ENCODE results near the gene NME3.
A peak's percentile ranks its signal among the peaks of the same experiment; 100 is the strongest.

Gene NME3

DNA sequence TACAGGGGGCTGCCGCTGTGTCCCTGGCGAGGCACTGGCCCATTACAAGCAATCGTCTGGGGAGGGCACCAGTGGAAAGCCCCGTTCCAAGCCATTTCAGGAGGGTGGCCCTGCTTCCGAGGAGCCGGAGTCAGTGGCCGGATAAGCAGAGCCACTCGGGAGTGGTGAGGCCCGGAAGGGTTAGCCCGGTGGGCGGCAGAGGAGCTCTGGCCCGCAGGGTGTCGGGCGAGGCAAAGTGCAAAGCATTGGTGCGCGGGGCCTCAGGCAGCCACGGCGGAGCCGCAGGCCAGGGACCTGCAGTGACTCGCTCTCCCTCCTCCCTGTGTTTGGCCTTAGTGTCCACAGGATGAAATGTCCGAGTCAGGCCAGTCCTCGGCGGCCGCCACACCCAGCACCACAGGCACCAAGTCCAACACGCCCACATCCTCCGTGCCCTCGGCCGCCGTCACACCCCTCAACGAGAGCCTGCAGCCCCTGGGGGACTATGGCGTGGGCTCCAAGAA lies 24.6 kb downstream of the NME3 start:
- TF ChIP-seq, protein P1, sequence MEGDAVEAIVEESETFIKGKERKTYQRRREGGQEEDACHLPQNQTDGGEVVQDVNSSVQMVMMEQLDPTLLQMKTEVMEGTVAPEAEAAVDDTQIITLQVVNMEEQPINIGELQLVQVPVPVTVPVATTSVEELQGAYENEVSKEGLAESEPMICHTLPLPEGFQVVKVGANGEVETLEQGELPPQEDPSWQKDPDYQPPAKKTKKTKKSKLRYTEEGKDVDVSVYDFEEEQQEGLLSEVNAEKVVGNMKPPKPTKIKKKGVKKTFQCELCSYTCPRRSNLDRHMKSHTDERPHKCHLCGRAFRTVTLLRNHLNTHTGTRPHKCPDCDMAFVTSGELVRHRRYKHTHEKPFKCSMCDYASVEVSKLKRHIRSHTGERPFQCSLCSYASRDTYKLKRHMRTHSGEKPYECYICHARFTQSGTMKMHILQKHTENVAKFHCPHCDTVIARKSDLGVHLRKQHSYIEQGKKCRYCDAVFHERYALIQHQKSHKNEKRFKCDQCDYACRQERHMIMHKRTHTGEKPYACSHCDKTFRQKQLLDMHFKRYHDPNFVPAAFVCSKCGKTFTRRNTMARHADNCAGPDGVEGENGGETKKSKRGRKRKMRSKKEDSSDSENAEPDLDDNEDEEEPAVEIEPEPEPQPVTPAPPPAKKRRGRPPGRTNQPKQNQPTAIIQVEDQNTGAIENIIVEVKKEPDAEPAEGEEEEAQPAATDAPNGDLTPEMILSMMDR (IDR thresholded peaks at IDR 0.05; ENCODE audit: low read length, missing control alignments) = no peak
- H3K4me3 ChIP-seq (replicated peaks; ENCODE audit: low read depth, low read length) = no peak overlapping the region
- DNase-seq (ENCODE audit: low read depth) = no peak

DNA sequence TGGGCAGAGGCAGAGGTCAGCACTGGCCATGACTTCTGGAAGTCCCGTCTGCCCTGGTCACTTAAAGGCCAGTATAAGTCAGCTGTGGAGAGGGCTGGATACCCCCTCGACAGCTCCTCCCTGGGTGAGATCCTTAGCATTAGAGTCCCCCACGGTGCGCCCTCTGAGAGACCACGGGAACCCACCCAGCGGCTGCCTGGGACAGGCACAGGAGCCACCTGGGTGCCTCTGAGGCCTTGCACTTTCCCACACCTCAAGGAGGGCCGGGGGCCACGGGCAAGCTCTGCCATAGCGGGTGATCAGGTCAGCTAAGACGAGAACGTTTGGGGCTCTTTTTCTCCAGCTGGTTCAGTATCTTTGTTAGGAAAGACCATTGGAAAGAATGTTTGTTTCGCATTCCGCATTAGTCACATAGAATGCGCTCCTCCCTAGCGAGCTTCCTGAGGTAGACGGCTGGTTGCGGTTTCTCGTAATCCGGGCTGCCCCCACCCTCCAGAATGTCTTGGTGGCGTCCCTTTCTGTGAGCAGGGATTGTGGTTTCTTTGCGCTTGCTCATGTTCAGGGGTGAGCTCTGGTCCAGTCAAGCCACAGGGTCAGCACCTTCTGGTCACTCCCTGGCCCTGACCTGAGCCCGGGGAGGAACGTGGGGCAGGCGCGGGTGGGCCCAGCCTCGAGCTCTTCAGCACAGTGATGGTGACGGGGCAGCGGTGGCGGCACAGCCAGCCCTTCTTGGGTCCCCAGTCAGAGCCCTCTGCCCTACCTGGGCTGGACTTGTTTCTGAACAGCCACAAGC lies 25.2 kb downstream of the NME3 start:
- TF ChIP-seq, protein P1 (IDR thresholded peaks at IDR 0.05; ENCODE audit: low read length, missing control alignments) = no peak
- H3K4me3 ChIP-seq (replicated peaks; ENCODE audit: low read depth, low read length) = no peak overlapping the region
- DNase-seq (ENCODE audit: low read depth) = peak; percentile 42

DNA sequence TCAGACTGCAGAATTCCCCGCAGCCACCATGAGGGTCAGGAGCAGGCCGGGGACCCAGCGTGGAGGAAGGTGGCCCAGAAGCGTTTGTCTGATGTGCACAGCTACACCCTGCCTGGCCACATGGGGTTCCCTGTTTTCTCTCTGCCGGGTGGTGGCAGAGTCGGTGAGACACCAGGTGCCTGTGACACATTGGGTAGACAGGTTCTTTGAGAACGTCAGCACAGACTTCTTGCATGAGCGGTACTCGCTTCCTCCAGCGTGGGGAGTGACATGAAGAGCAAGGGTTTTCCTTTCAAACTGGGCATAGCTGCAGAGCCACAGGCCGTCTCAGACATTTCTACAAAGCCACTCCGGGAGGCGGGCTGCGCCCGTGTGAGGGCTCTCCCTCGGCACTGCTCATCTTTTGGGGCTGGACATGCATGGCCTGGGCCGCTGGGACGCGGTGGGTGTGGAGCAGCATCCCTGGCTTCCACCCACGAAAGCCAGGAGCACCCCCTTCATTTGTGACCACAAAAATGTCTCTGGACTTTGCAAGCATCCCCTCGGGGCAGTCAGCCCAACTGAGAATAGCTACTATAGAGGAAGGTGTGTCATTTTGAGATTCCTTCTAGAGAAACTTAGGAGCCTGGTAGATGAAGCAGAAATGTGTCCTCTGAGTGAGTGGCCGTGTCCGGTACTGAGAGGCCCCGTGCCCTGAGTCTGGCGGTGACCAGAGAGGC lies 26.0 kb downstream of the NME3 start:
- TF ChIP-seq, protein P1 (IDR thresholded peaks at IDR 0.05; ENCODE audit: low read length, missing control alignments) = no peak
- peak; percentile 18 for DNase-seq (ENCODE audit: low read depth)
- H3K4me3 ChIP-seq (replicated peaks; ENCODE audit: low read depth, low read length) = no peak overlapping the region

DNA sequence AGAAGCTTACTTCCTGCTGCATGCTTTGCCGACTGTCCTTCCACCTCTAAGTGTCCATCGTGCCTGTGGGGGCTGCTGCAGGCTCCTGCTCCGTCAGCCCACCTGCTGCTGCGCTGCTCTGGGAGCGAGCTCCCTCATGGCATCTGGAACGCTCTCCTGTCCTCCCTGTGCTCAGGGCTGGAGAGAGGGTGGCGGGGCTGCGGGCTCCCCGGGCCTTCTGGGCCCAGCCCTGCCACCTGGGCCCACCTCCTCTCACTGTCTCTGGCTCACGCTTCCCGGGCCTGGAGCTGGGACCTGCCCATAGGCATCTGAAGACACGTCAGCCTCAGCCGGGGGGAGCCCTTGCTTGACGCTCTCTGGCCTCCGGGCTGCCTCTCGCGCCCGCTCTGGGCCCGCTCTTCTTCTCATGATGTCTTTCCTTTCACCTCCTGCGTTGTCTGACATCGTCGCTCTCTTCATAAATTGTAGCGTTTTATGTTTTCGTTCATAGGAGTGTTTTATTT lies 27.0 kb downstream of the NME3 start:
- TF ChIP-seq, protein P1 (IDR thresholded peaks at IDR 0.05; ENCODE audit: low read length, missing control alignments) = no peak
- no peak overlapping the region for H3K4me3 ChIP-seq (replicated peaks; ENCODE audit: low read depth, low read length)
- DNase-seq (ENCODE audit: low read depth) = no peak

DNA sequence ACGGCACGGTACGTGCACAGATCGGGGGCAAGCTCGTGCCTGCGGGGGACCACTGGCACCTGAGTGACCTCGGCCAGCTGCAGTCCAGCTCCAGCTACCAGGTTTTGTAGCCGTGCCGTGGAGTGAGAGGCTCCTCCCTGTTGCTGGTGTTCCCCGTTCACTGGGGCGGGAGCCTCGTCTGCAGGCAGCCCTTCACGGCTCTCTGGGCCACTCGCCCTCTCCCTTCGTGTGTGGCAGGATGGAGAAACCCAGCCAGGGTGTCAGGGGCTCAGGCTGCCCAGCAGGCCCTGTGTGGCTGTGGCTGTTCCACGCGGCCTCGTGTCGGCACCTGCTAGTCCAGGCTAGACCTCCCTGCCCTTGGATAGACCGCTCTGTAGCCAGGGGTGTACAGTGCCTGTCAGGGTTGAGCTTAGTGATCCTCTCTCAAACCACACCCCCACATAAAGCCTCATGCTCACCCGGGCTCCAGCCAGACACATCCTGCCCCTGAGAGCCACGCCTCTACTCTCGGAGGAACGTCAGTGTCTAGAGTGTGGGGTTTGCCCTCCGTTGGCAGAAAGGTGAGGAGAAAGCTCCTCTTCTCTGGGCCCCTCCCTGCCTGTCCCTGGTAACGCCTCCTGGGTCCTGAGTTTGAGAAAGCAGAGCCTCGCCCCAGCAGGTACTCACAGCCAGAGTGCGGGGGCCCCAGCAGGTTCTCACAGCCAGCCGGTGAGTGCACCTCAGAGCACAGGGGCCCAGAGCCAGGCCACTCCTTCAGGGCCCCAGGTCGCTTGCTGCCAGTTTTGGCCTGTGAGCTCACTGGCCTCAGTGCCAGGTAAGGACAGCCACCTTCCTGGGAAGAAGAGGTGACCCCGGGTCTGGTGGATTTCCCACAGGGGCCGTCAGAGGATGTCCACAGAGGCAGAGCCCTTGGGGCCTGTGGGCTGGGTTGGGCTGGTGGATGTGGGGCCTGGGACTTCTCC lies 27.7 kb downstream of the NME3 start:
- no peak for DNase-seq (ENCODE audit: low read depth)
- TF ChIP-seq, protein P1 (IDR thresholded peaks at IDR 0.05; ENCODE audit: low read length, missing control alignments) = no peak
- no peak overlapping the region for H3K4me3 ChIP-seq (replicated peaks; ENCODE audit: low read depth, low read length)

GRCh38 chr16:1741553-1742165 lies 29.7 kb downstream of the NME3 start:
- no peak for DNase-seq (ENCODE audit: low read depth)
- TF ChIP-seq, protein P1 (IDR thresholded peaks at IDR 0.05; ENCODE audit: low read length, missing control alignments) = no peak
- no peak overlapping the region for H3K4me3 ChIP-seq (replicated peaks; ENCODE audit: low read depth, low read length)
